Left ventricle myocardium inferior (tissue), 1 donor: ENCODE measurements around the gene TMEM150B. TPM values are rescaled to one million over a fixed set of nuclear protein-coding genes. Genes with fewer than 3 reads are reported as not detected.

Experiments used
- DNase-seq: peaks from one replicate; pipeline ENCODE4 v3.0.0-alpha.2; 2020
- H3K27ac ChIP-seq: fragments of 200-600 bp; replicated peaks from 2 replicates; pipeline ENCODE4 v1.8.0; 2021
- H3K27me3 ChIP-seq: fragments of 200-600 bp; 2 replicates; pipeline ENCODE4 v1.8.0; 2021; ENCODE audit warnings: low read depth
- H3K36me3 ChIP-seq: fragments of 200-600 bp; 2 replicates; pipeline ENCODE4 v1.8.0; 2021
- H3K4me1 ChIP-seq: fragments of 200-600 bp; 2 replicates; pipeline ENCODE4 v1.8.0; 2021
- H3K4me3 ChIP-seq: fragments of 200-600 bp; 2 replicates; pipeline ENCODE4 v1.8.0; 2021; ENCODE audit warnings: mild to moderate bottlenecking, moderate library complexity
- H3K9me3 ChIP-seq: fragments of 200-600 bp; replicated peaks from 2 replicates; pipeline ENCODE4 v1.8.0; 2021
- intact Hi-C: fragments of 100-400 bp; cut with micrococcal nuclease; formaldehyde crosslinking; loops from one replicate; pipeline ENCODE4 v1.11.0; 2022
- total RNA-seq: library from RNA; stranded (reverse); fragmentation: NEBNext Ultra II Directional; extraction: Animal tissue kit (Norgen Biotek cat#: 25700); gene quantifications from one replicate; pipeline ENCODE4 v1.2.1, GENCODE V29; 2021
- TF ChIP-seq, protein P1 (sequence below): fragments of 200-600 bp; IDR thresholded peaks from 2 replicates; pipeline ENCODE4 v1.8.0; 2021; ENCODE audit warnings: antibody characterized with exemption, mild to moderate bottlenecking, borderline replicate concordance
- donor health status: DM: no; HTN: yes; CAD: no; lungs with severe emphysema.

TMEM150B gene
- total RNA-seq, 1 donor from 2014 or later: 2.0 TPM

DNA sequence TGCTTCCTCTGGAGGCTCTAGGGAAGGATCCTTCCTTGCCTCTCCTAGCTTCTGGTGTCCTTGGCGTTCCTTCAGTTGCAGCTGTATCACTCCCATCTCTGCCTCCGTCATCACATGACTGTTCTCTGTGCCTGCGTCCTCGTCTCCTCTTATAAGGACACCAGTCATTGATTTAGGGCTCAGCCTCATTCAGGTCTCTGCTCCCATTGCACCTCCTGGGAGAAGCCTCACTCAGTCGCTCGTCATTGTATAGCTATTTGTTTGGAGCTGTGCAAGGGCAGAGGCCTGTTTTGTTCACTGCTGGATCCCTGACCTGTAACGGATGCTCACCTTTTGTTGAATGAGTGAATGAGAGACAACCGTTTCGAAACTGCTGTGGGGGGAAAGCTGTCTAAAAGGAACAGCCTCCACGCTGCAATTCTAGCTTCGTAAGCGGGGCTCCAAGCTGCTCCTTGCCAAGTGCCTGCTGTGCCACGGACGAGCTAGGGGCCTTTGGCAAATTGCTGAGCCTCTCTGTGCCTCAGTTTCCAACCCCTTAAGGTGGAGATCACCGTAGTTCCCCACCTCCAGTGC lies 24.2 kb downstream of the TMEM150B start:
- DNase-seq: no peak
- no peaks in the 10 kb centered on the region for H3K36me3 ChIP-seq
- intact Hi-C loops: no loop called here
- H3K4me1 ChIP-seq: peaks cover 4% of the 10 kb centered on the region
- H3K27ac ChIP-seq: no peak overlapping the region
- H3K27me3 ChIP-seq: no peaks in the 10 kb centered on the region
- TF ChIP-seq, protein P1, sequence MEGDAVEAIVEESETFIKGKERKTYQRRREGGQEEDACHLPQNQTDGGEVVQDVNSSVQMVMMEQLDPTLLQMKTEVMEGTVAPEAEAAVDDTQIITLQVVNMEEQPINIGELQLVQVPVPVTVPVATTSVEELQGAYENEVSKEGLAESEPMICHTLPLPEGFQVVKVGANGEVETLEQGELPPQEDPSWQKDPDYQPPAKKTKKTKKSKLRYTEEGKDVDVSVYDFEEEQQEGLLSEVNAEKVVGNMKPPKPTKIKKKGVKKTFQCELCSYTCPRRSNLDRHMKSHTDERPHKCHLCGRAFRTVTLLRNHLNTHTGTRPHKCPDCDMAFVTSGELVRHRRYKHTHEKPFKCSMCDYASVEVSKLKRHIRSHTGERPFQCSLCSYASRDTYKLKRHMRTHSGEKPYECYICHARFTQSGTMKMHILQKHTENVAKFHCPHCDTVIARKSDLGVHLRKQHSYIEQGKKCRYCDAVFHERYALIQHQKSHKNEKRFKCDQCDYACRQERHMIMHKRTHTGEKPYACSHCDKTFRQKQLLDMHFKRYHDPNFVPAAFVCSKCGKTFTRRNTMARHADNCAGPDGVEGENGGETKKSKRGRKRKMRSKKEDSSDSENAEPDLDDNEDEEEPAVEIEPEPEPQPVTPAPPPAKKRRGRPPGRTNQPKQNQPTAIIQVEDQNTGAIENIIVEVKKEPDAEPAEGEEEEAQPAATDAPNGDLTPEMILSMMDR: no peak
- H3K4me3 ChIP-seq: no peak overlapping the region
- H3K9me3 ChIP-seq: no peaks in the 10 kb centered on the region

DNA sequence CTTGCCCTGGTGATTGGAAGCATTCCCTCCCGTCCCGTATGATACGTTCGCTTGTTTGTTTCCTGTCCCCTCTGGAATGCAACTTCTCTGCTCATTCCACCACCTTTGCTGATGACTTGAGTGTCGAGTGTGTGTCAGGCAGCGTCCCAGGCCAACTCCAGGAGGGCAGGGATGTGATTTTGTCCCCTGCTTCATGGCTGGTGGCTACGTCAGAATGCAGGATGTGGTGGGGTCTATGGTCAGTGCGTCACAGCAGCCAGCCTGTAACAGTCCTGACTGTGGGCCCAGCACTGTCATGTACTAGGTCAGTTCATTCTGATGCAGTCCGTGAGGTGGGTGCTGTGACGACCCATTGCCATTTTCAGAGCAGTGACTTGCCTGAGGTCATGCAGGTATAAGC lies 25.1 kb downstream of the TMEM150B start:
- no peak overlapping the region for H3K4me3 ChIP-seq
- no peaks in the 10 kb centered on the region for H3K9me3 ChIP-seq
- intact Hi-C loops: no loop called here
- DNase-seq: no peak
- H3K36me3 ChIP-seq: peaks cover 3% of the 10 kb centered on the region
- H3K4me1 ChIP-seq: peaks cover 4% of the 10 kb centered on the region
- no peaks in the 10 kb centered on the region for H3K27me3 ChIP-seq
- TF ChIP-seq, protein P1: no peak
- no peak overlapping the region for H3K27ac ChIP-seq

DNA sequence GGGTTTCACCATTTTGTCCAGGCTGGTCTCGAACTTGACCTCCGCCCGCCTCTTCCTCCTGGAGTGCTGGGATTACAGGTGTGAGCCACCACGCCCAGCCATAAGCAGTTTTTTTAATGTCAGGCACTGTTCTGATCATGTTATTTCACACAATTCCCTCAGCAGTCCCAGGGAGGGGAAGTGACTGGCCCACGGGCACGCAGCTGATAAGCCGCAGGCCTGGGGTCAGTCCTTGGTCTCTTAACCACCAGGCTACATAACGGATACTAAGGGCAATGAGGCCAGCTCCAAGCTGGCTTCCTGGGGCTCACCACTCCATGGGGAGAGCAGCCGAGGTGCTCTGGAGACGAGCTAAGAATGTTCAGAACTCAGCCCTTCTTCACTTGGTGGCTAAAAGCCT lies 27.9 kb downstream of the TMEM150B start:
- Histone ChIP-seq H3K9me3 (no peaks in the 10 kb centered on the region), H3K27me3 (no peaks in the 10 kb centered on the region), H3K36me3 (peaks cover 10% of the 10 kb centered on the region), H3K4me3 (no peak overlapping the region), H3K27ac (no peak overlapping the region), H3K4me1 (peaks cover 4% of the 10 kb centered on the region)
- DNase-seq: no peak
- intact Hi-C loops: no loop called here
- TF ChIP-seq, protein P1: no peak

DNA sequence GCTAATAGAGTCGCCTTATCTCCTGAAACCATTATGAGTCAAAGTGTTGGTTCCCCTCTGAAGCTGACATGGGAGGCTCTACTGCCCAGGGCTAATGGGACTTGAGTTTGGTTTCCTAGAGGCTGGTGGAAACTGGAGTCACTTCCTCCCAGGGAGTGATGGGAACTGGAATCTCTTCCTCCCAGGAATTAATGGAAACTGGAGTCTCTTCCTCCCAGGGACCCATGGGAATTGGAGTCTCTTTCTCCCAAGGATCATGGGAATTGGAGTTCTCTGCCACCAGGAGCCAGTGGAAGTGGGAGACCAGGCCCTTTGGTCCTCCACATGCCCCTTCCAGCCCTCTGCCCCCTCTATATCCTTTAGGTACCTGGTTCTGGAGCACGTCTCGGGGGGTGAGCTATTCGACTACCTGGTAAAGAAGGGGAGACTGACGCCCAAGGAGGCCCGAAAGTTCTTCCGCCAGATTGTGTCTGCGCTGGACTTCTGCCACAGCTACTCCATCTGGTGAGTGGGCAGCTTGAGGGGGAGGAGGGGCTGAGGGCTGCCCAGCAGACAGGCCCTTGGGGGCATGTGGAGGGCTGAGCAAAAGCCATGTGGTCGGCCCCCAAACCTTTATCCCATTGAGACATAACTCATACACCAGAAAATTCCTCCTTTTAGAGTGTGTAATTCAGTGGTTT lies 35.9 kb downstream of the TMEM150B start:
- TF ChIP-seq, protein P1: no peak
- intact Hi-C loops: no loop called here
- Histone ChIP-seq H3K9me3 (no peaks in the 10 kb centered on the region), H3K4me1 (peaks cover 14% of the 10 kb centered on the region), H3K36me3 (peaks cover 8% of the 10 kb centered on the region), H3K4me3 (no peak overlapping the region), H3K27me3 (peaks cover under 1% of the 10 kb centered on the region), H3K27ac (no peak overlapping the region)
- DNase-seq: no peak

DNA sequence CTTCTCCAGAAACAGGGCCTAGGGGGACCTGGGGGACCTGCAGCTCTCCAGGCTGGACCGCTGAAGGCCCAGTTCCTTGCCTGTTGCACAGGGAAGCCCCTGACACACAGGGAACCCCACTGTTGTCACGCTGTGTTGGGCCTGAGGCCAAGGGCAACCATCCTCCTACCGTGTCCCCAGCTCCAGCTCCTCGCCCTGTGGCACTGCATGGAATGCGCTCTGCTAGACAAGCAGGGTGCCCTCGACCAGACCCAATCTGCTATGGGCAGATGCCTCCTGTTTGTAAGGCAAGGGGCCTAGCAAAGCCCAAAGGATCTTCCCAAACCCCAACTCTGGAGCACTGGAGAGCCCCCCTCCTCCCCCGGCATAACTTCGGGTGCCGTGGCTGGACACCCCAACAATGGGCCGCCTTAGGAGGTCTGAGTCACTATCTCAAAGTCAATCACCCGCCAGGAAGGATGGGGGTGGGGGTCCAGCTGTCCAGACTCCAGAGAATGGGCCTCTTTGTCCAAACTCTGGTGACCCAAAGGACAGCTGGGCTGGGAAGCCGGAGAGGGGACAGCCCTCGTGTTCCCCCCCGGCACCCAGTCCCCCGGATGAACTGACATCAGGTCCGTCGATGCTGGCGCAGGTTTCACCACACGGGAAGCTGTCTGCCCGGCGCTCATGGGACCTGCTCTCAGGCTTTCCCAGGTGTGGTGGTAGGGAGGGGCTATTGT lies 37.6 kb downstream of the TMEM150B start:
- no peak for DNase-seq
- Histone ChIP-seq H3K4me1 (peaks cover 20% of the 10 kb centered on the region), H3K27ac (no peak overlapping the region), H3K36me3 (peaks cover 4% of the 10 kb centered on the region), H3K4me3 (no peak overlapping the region), H3K27me3 (peaks cover 9% of the 10 kb centered on the region), H3K9me3 (no peaks in the 10 kb centered on the region)
- intact Hi-C loops: no loop called here
- TF ChIP-seq, protein P1: no peak
